NCI-H146 treated with DMSO at 0.1 percent for 48 hours (cell line): ENCODE results near the gene ZDHHC11B.
"Not testable (repeated sequence)": the region's sequence is repeated elsewhere in the genome, so short reads cannot be mapped to it uniquely, and the experiment has no call there.

Source experiments
- DNase-seq: peaks from one replicate; lab custom pipeline; 2025; ENCODE audit not compliant: unreplicated experiment; lab: John Stamatoyannopoulos, UW

ZDHHC11B gene

DNA sequence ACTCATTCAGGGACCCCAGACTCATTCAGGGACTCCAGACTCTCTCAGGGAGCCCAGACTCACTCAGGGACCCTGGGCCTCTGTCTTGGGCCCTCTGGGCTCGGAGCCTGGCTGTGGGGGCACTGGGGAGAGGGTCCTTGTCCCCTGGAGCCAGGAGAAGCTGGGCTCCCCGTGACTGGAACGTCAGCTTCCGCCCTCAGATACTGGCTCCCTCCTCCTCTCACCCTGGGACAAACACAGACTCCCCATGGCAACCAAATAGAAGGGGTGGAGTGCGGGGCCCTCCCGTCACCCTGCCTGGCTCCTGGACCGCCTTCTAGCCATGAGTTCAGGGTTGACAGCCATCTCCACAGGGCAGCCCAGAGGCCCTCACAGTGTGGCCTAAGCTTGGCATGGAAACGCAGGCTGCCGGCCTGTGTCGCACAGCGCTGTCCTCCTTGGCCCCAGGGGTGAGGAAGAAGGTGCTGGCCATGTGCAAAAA is 27.6 kb downstream of the ZDHHC11B start:
- DNase-seq, result no peak

DNA sequence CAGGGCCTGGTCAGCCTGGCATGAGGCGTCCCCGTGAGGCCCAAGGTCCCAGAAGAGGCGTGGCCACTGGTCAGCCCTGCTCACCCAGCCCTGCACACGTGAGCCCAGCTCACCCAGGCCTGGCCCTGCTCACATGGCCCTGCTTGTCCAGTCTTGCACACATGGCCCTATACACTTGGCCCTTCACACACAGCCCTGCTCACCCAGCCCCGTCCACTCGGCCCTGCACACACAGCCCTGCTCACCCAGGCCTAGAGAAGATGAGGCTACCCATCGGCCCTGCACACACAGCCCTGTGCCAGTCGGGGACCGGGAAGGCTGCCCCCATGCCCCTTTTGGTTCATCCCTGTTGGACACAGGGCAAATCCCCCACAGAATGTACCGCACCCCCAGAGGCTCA is 28.4 kb downstream of the ZDHHC11B start:
- DNase-seq, result no peak

DNA sequence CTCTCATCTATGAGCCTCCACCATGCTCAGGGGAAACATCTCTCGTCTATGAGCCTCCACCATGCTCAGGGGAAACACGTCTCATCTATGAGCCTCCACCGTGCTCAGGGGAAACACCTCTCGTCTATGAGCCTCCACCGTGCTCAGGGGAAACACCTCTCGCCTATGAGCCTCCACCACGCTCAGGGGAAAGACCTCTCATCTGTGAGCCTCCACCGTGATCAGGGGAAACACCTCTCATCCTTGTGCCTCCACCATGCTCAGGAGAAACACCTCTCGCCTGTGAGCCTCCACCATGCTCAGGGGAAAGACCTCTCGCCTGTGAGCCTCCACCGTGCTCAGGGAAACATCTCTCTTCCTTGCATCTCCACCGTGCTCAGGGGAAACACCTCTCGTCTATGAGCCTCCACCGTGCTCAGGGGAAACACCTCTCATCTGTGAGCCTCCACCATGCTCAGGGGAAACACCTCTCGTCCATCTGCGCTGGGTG is 30.3 kb downstream of the ZDHHC11B start:
- DNase-seq, result not testable (repeated sequence)

DNA sequence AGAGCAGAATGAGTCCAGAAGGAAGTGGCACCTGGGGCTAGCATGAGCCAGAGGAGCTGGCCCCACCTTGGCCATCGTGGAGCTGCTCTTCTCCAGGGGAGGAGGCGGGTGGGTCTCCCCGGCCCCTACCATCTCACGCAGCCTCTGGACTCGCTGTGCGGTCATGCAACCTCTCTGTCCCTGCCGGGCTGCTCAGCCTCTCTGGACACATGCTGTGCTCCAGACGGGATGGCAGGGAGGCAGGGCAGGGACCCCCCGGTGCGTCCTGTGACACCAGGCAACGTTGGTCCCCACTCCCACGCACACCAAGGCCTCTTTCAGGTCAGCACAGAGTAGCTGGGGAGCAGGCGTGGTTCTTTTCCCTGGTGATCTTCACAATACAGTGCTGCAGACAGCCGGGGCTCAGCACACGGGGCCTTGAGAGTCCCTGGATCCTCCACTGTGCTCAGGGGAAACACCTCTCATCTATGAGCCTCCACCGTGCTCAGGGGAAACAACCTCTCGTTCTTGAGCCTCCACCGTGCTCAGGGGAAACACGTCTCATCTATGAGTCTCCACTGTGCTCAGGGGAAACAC is 30.9 kb downstream of the ZDHHC11B start:
- not testable (repeated sequence) for DNase-seq

DNA sequence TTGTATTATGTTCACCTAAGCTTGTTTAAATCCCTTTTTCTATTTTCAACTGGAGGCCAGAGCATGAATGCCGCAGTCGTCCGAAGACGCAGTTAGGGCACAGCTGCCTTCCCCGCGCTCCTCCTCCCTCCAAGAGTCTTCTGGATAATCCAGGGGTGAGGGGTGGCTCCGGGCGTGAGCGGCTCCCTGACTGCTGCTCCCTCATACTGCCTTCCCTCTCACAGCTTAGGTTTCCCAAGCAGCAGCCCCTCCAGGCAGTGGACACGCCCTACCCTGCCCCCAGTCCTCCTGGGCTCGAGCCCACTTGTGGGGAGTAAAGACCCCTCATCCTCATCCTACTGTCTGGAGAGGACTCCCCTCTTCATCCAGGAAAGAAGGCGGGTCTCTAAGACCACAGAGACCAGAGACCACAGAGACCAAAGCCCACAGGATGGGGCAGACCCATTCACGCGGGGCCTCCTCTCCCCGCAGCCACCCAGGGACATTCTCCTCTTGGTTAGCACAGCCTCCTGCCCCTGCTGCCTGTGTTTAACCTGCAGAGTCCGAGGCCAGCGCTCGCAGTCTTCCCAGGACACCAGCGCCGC is 31.9 kb downstream of the ZDHHC11B start:
- DNase-seq, result not testable (repeated sequence)

DNA sequence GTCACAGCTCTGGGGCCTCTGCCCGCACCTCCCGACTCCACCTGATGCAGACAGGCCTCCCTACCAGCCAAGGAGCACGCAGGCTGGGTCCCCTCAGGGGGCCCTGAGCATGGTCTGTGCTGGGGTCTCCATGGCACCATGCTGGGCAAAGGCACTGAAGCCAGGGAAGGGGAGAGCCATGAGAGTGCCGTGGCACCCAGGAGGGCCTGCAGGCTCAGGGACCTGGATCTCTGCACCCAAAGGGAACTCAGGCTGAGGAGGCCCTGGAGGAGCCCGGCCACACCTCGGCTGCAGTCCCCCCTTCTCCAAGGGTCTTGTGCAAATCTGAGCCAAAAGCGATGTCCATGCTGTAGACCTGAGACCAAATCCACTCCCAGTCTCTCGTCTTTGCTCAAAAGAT is 32.5 kb downstream of the ZDHHC11B start:
- DNase-seq, result not testable (repeated sequence)

DNA sequence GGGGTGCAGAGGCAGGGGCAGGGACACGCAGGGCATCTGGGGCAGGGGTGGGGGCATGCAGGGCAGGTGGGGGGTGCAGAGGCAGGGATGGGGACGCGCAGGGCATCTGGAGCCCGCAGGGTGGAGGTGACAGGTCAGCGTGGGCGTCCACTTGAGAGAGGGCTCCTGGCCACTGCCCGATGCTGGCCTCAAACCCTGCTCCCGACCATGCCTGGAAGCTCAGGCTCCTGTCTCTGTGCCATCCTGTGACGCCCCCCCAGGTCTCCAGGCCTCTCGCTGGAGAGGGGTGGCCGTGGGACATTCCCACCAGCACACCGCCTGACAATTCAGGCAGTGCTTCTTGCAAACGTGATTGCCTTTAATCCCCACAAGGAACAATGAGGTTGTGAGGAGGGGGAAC is 33.0 kb downstream of the ZDHHC11B start:
- no peak for DNase-seq

DNA sequence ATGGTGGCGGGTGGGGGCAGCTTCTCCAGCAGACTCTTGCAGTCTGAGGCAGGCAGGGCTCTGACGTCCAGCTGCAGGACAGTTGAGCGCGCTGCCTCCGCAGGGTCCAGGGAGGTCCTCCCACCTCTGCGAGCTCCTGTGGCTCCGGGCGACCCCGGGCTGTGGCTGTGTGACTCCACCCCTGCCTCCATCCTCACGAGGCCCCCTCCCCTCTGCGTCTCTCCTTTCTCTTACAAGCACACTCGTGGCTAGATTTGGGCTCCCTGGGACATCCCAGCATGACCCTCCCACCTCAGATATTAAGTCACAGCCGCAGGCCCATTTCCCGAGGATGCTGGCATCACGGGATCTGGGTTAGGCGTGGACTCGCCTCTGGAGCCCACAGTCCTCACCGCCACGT is 34.3 kb downstream of the ZDHHC11B start:
- not testable (repeated sequence) for DNase-seq

DNA sequence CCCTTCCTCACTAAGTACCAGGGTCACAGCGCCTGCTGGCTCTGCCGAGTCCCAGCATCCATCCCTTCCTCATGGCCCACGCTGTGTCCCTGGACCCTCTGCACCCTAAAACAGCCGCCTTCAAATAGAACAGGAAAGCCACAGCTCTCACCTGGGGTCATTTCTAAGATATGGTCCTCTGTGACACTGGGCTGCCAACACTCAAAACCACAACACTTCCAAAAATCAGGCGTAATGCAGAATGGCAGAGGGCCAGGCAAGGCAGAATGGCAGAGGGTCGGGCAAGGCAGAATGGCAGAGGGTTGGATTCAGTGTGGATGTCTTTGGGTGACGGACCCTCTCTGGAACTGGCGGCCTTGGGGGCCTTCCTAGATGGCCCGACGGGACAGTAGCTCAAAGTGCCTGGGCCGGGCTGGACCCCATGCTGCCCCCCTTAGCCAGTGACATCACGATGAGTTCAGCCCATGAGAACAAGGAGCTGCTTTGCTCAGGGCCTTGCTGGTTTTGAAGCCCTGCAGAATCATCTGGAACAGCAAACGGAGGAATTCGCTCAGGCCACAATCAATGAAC is 35.3 kb downstream of the ZDHHC11B start:
- DNase-seq, result no peak

DNA sequence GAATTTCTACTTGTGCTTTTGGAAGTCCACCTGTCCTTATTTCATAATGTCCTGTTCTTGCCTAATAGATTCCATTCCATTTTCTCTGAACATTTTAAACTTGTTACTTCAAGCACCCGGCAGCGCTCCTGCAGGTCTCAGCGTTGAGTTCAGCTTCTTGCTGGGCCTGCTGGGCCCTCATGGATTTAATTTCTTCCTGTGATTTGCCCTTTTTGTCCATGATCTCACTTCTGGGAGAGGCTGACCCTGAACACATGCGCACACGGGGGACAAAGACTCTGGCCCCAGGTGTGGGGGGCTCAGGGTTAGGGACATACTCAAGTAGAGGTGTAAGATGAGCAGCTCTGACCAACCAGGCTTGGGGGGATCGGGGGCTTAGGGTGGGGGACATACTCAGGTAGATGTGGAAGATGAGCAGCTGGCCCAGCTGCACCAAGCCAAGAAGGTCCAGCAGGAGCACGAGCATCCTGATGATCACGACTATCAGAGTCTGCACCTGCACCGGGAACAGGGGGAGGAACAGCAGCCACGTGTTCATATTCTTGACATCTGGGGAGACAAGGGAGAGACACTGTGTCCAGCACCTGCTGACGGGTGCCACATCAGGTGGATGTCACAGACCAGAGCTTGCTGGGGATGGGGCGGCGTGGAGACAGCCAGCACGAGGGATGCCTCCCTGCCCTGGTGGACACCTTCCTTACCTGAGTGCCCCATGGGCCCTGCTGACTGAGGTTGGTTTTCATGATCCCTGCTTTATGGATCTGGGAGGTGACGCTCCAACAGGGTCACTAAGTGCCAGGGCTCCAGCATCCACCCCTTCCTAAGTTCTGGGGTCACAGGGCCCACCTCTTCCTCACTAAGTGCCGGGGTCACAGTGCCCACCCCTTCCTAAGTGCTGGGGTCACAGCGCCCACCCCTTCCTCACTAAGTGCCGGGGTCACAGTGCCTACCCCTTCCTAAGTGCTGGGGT is 36.2 kb downstream of the ZDHHC11B start:
- not testable (repeated sequence) for DNase-seq

DNA sequence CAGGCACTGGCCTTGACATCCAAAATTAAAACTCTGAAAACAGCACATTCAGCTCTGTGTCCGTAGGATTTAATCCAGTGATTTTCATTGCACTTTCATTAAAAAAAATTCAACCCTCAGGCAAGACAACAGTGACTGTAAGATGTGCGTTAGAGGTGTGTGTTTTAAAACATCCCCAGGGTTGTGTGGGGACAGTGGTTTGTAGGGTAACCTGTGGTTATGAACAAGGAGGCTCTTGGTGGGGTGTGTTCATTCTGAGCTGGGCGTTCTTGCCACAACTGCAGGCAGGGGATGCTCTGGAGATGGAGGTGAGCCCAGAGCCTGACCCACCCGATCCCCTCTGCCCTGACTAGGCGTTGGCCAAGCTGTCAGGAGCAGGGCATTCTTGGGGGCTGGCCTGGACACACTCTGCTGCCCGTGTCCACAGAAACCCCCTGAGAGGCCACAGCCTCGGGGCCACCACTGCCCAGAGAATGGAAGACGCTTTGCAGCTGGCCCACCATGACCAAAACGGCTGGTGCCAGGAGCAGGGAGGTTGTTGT is 37.2 kb downstream of the ZDHHC11B start:
- DNase-seq, result not testable (repeated sequence)

DNA sequence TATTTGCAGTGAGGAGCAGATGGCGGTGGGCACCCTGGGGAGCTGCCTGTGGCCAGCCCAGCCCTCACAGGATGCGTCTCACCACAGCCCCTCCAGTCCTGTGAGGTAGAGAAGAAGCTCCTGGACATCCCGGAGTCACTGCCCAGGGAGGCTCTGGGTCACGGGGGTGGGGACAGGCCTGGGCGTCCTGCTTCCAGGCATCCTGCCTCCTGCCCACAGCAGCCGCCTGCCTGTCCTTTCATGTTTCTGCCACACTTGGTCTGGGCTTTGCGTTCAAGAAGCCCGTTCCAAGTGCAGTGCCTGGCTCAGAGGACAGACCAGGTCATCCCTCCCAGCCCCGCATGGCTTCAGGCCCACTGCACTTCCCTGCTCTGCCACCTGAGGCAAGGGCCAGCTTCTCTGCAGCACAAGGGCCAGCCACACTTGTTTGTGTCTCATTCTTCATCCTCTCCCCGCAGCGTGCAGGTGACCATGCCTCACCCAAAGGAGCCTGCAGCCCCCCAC is 38.2 kb downstream of the ZDHHC11B start:
- DNase-seq, result no peak

DNA sequence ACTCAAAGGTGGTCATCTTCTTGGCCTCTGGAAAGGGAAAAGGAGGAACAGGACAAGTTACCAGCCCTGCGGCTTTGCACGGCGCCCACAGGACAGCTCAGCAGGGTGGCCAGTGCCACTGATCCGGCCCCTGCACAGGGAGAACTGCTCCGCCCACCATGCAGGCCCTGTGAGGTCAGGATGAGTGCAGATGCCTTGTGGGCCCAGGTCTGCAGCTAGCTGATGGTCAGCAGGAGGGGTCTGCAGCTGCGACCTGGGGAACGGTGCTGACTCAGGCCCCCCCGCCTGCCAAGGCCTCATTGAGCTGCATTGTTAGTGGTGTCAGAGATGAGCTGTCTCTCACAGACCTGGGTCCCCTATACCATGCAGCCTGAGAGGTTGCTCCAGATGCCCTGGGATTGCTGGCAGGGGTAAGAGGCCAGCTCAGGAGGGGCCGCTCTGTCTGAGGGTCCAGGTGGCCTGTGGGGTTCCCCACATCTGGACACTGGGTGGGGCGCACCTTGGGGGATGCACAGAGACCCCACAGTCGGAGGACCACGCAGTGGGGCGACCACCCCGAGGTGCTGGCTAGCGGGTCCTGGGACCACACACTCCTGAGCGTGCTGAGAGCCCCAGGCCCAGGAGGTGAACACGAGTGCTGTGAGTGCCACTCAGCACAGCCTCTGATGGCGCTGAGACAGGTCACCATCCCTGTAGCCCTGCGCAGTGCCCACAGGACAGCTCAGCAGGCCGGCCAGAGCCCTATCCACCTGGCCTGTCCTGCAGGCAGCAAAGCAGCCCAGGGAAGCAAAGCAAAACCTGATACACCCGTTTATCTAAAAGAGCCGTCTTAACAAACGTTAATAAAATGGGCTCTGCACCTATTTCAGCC is 39.0 kb downstream of the ZDHHC11B start:
- DNase-seq, result not testable (repeated sequence)

DNA sequence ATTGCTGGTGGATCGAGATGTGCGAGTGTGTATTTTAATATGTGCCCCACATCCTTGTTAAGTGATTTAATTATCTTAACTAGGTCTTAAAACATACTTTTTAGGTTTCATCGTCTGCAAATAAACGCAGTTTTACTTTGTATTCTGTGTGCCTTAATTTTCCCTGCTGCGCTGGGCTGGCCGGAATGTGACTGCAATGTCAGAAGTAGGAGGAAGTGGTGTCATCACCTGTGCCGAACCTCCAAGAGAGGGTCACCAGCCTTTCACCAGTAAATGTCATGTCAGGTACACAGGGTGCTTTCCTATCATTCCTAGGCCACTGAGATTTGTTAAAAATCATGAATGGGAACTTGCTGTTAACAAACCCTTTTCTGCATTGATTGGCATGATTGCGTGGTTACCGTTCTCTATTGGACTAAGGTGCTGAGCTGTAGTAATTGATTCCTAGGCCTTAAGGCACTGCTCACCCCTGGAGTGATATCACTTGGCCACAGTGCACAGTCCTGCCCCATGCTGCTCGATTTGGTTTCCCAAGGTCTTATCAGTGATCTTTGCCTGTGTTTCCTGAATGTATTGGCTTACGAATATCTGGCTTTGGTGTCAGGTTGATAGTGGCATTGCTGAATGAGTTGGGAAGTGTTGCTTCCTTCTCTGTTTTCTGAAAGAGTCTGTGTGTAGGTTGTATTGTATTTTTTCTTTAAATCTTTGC is 40.7 kb downstream of the ZDHHC11B start:
- DNase-seq, result not testable (repeated sequence)

DNA sequence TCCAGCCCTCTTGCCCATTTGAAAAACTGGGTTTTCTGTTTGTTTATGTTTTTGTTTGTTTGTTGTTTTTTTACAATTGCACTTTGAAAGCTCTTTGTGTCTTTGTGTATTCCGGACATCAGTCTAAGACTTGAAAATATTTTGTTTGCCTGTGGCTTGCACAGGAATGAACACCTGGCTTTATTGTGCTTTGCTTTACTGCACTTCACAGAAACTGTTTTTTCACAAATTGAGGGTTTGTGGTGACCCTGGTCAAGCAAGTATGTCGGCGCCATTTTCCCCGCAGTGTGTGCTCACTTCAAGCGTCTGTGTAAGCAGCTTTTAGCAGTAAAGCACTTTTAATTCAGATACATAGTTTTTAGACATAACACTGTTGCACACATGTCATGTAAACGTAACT is 42.3 kb downstream of the ZDHHC11B start:
- not testable (repeated sequence) for DNase-seq

DNA sequence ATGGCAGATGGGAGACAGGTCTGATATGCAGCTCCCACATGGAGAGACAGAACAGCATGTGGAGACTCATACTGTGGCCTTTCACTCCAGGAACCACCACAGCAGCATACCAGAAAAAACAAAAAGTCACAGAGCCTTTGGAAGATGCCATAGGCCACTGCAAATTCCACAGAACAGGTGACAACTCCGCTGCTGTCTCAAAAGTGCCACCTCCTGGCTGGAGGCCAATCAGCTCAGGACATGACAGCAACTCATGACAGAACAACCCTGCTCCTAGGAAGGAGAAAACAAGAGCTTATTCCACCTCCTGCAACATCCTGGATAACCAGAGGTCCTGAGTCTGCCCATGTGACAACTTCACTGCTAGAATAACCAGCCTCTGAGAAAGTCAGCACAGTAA is 50.4 kb downstream of the ZDHHC11B start:
- not testable (repeated sequence) for DNase-seq

DNA sequence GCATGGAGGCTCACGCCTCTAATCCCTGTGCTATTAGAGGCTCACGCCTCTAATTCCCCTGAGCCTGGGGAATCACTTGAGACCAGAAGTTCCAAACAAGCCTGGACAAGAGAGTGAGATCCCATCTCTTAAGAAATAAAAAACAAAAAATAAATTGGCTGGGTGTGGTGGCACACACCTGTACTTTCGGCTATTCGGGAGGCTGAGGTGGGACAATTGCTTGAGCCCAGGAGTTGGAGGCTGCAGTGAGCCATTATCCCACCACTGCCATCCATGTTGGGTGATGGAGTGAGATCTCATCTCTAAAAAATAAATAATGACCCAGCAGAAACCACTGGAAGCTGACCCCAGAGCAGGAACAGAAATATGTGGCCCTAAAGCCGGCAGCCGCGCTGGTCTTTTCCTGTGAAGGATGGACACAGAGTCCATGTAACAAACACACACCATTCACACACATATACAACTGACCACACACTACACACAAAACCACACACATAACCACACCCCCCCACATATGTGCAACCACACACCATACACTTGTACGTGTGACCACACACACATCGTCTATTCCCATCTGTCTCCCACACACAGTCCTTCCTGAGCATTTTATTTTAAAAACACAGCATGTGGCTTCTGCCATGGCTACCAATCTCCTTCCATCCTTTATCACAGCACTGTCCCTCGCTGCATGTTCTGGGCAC is 51.6 kb downstream of the ZDHHC11B start:
- not testable (repeated sequence) for DNase-seq

DNA sequence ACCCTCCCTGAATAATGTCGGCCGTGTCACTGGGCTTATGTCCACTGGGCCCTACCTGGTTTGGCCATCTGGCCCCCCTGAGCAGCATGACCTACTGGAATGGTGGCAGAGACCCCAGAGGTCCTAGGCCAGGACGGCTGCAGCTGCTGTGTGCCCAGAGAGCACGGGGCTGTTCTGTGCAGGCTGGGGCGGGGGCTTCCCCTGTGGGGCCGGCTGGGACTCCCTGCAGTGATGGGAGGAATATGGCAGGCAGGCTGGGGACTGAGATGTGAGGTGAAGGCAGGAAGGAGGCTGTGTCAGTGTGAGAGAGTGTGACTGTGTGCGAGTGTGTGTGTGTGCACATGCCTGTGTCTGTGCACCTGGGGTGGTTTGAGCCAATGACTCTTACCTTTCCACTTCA is 55.3 kb downstream of the ZDHHC11B start:
- not testable (repeated sequence) for DNase-seq

DNA sequence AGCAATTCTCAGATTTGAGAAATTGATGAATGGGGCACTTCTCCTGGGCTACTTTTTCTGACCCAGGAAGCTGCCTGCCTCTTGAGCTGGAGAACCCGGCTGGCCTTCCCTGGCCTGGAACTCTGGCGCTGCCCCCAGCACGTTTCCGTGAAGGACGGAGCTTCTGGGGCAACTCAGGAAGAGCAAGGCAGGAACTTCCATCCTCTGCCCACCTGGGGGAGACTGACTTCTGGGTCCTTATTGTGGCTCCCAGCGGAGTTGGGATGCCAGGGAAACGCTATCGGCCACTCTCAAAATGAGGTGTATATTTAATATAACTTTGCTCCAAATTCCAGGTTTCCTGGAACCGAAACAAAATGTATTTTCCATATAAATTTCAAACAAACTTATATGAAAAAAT is 57.4 kb downstream of the ZDHHC11B start:
- not testable (repeated sequence) for DNase-seq
